Astrocyte of the cerebellum (primary cell): ENCODE results near the gene CRYBB1.

Source experiments
- DNase-seq: peaks from one replicate; pipeline ENCODE4 v3.0.0-alpha.2; 2011; ENCODE audit warnings: low read depth
- H3K4me3 ChIP-seq: 2 replicates; pipeline ENCODE4 v1.5.1; 2011; ENCODE audit warnings: mild to moderate bottlenecking, low read depth, low read length, moderate library complexity
- CTCF ChIP-seq: IDR thresholded peaks from 2 replicates; pipeline ENCODE4 v1.5.1; 2012; ENCODE audit warnings: low read length, low read depth, moderate library complexity, mild to moderate bottlenecking; ENCODE audit errors: missing control alignments
- in situ Hi-C: cut with HindIII; loops from 2 replicates; pipeline ENCODE4 v1.10.0; 2017; ENCODE audit warnings: low sequenced_read_pairs

Gene CRYBB1

GRCh38 chr22:26635117-26635516 lies 17.3 kb upstream of the CRYBB1 start:
- no peak for DNase-seq
- in situ Hi-C loops: no loop called here
- no peak overlapping the region for H3K4me3 ChIP-seq
- no peak for TF ChIP-seq CTCF

GRCh38 chr22:26634189-26634588 lies 16.4 kb upstream of the CRYBB1 start:
- no peak for TF ChIP-seq CTCF
- in situ Hi-C loops: no loop called here
- no peak overlapping the region for H3K4me3 ChIP-seq
- DNase-seq: no peak

GRCh38 chr22:26632422-26633155 lies 14.8 kb upstream of the CRYBB1 start:
- no peak for TF ChIP-seq CTCF
- DNase-seq: no peak
- no peak overlapping the region for H3K4me3 ChIP-seq
- in situ Hi-C loops: no loop called here

- TF ChIP-seq CTCF: no peak
- in situ Hi-C loops: no loop called here
- no peak overlapping the region for H3K4me3 ChIP-seq
- DNase-seq: no peak
Observed at GRCh38 chr22:26631282-26631681, 13.5 kb upstream of the CRYBB1 start.

GRCh38 chr22:26629988-26630761 lies 12.3 kb upstream of the CRYBB1 start:
- TF ChIP-seq CTCF: no peak
- no peak overlapping the region for H3K4me3 ChIP-seq
- in situ Hi-C loops: no loop called here

GRCh38 chr22:26624803-26625202 lies 7.0 kb upstream of the CRYBB1 start:
- TF ChIP-seq CTCF: no peak
- no peak for DNase-seq
- no peak overlapping the region for H3K4me3 ChIP-seq
- in situ Hi-C loops: no loop called here

More at GRCh38 chr22:26629988-26630761, 12.3 kb upstream of the CRYBB1 start:
- DNase-seq: no peak
